GM12878 (cell line): ENCODE measurements around the gene PRAF2. TPM values are rescaled to one million over a fixed set of nuclear protein-coding genes. Genes with fewer than 3 reads are reported as not detected.

Source experiments
- ATAC-seq: fragments of 200-7000 bp; cut with Tn5 transposase; 3 replicates; pipeline ENCODE4 v1.9.1; 2020; ENCODE audit warnings: mild to moderate bottlenecking, moderate library complexity
- BruUV-seq: library from RNA; stranded (reverse); fragments of 400-500 nt; replicated peaks from 2 replicates; lab custom pipeline; 2021; lab: Mats Ljungman, UMichigan
- CTCF ChIA-PET: fragments of 300-600 bp; sonication (Branson Sonifier 250); formaldehyde crosslinking; extraction: SDS; loops from one replicate; lab custom pipeline; 2021; ENCODE audit warnings: inconsistent platforms; lab: Yijun Ruan, JAX
- POLR2A ChIA-PET: fragments of 350-600 bp; formaldehyde crosslinking; extraction: SDS; loops from one replicate; lab custom pipeline; 2021; ENCODE audit warnings: inconsistent platforms; lab: Charles Lee
- RAD21 ChIA-PET: fragments of 300-600 bp; sonication (Branson Sonifier 250); formaldehyde crosslinking; loops from one replicate; lab custom pipeline; 2023; ENCODE audit warnings: antibody characterized with exemption; ENCODE audit not compliant: unreplicated experiment; lab: Charles Lee
- SMC1A ChIA-PET: fragments of 300-600 bp; sonication (Branson Sonifier 250); formaldehyde crosslinking; loops from one replicate; lab custom pipeline; 2023; ENCODE audit not compliant: unreplicated experiment, uncharacterized antibody; lab: Charles Lee
- DNase-seq: peaks from one replicate; pipeline ENCODE4 v3.0.0-alpha.2; 2011; ENCODE audit warnings: low read depth, low spot score
- FAIRE-seq: peaks from 3 replicates; lab custom pipeline; 2011; peaks lifted over from hg19 to GRCh38; lab: Jason Lieb, UNC
- H2AFZ ChIP-seq: 2 replicates; pipeline ENCODE4 v1.6.0; 2011; ENCODE audit warnings: low read depth, low read length, control low read depth; ENCODE audit not compliant: control insufficient read depth
- H3K27ac ChIP-seq: 2 replicates; pipeline ENCODE4 v1.5.1; 2011; ENCODE audit warnings: control low read depth; ENCODE audit not compliant: control insufficient read depth, insufficient read depth
- H3K27me3 ChIP-seq, 2 experiments: replicated peaks in 1 of 2; 2 replicates each; pipeline versions ENCODE4 v1.6.0 to v1.6.1; 2011; ENCODE audit warnings: low read length in 1 of 2; ENCODE audit not compliant: control insufficient read depth in 2 of 2, insufficient read depth in 2 of 2
- H3K36me3 ChIP-seq, 2 experiments: 2 replicates each; pipeline ENCODE4 v1.5.1; 2011; ENCODE audit warnings: low read length in 1 of 2; ENCODE audit not compliant: control insufficient read depth in 2 of 2, insufficient read depth in 2 of 2
- H3K4me1 ChIP-seq: 2 replicates; pipeline ENCODE4 v1.6.1; 2011; ENCODE audit warnings: mild to moderate bottlenecking, low read length, moderate library complexity, mixed read lengths; ENCODE audit not compliant: control insufficient read depth, insufficient read depth
- H3K4me2 ChIP-seq: 2 replicates; pipeline ENCODE4 v1.6.0; 2011; ENCODE audit warnings: control low read depth; ENCODE audit not compliant: control insufficient read depth, insufficient read depth
- H3K4me3 ChIP-seq: fragments of 200-600 bp; sonication (generic); 2 replicates; pipeline ENCODE4 v1.5.1; 2016
- H3K79me2 ChIP-seq: 2 replicates; pipeline ENCODE4 v1.6.0; 2011; ENCODE audit warnings: low read length; ENCODE audit not compliant: control insufficient read depth, insufficient read depth
- H3K9ac ChIP-seq: 2 replicates; pipeline ENCODE4 v1.8.0; 2011; ENCODE audit warnings: low read length, control low read depth, mixed read lengths; ENCODE audit not compliant: control insufficient read depth, insufficient read depth
- H3K9me3 ChIP-seq: replicated peaks from 3 replicates; pipeline ENCODE4 v1.5.1; 2011; ENCODE audit warnings: mild to moderate bottlenecking, low read length; ENCODE audit not compliant: control insufficient read depth, insufficient read depth
- H4K20me1 ChIP-seq: 2 replicates; pipeline ENCODE4 v1.6.0; 2011; ENCODE audit not compliant: control insufficient read depth, insufficient read depth
- BACH1 ChIP-seq: fragments of 450-650 bp; IDR thresholded peaks from 2 replicates; pipeline ENCODE4 v1.6.1; 2017; ENCODE audit warnings: mild to moderate bottlenecking, borderline replicate concordance
- CEBPB ChIP-seq, 2 experiments: fragments of 150-350 bp in 1 of 2; IDR thresholded peaks; 2 replicates each; pipeline ENCODE4 v1.6.1; 2012 to 2014; ENCODE audit warnings: low read depth in 2 of 2, low read length in 2 of 2, borderline replicate concordance in 1 of 2, inconsistent platforms in 1 of 2
- GABPA ChIP-seq: IDR thresholded peaks from 2 replicates; pipeline ENCODE4 v1.6.1; 2014; ENCODE audit warnings: antibody characterized with exemption, low read depth, mild to moderate bottlenecking, inconsistent platforms
- POLR2A ChIP-seq: IDR thresholded peaks from 2 replicates; pipeline ENCODE4 v1.6.1; 2011; ENCODE audit warnings: low read depth, mild to moderate bottlenecking, low read length
- WGBS: methylation state at CpG from one replicate; pipeline ENCODE4 v1.1.6; 2016; ENCODE audit warnings: low lambda C conversion rate; ENCODE audit not compliant: insufficient replicate concordance, insufficient coverage; ENCODE audit errors: missing lambda C conversion rate; 5-methylcytosine and 5-hydroxymethylcytosine counted together
- in situ Hi-C: fragments of 300-500 bp; cut with MboI; formaldehyde crosslinking; loops from 9 replicates; pipeline ENCODE4 v1.14.3; 2018; ENCODE audit warnings: mixed read lengths
- intact Hi-C: fragments of 100-400 bp; cut with micrococcal nuclease; formaldehyde crosslinking; loops from one replicate; pipeline ENCODE4 v1.14.2; 2022; ENCODE audit not compliant: unreplicated experiment
- polyA plus RNA-seq, 11 experiments: library from polyadenylated mRNA; depleted of rRNA in 4 of 11; unstranded in 6 of 11; stranded (reverse) in 5 of 11; fragments of >200 nt; fragmentation: Nextera tagmentation in 4 of 11; fragmentation: Illumina TruSeq in 1 of 11; extraction: Ambion mirVana in 4 of 11; extraction: Trizol in 1 of 11; gene quantifications; 1 replicate in 1 of 11; 2 replicates in 10 of 11; pipeline versions ENCODE4 v1.2.1 to v1.2.3, GENCODE V29; 2011 to 2016; ENCODE audit warnings: inconsistent platforms in 2 of 11, missing spikeins in 2 of 11, low read depth in 1 of 11
- total RNA-seq, 4 experiments: library from RNA; depleted of rRNA in 3 of 4; stranded (reverse); fragments of >200 nt in 3 of 4; fragmentation: Illumina TruSeq in 1 of 4; extraction: Trizol in 1 of 4; gene quantifications; 2 replicates each; pipeline versions ENCODE4 v1.2.1 to v1.2.3, GENCODE V29; 2013 to 2021
- TF ChIP-seq, protein P1 (sequence below): IDR thresholded peaks from 2 replicates; pipeline ENCODE4 v1.6.1; 2011; ENCODE audit warnings: borderline replicate concordance, low read depth, mild to moderate bottlenecking, moderate library complexity, low read length; ENCODE audit not compliant: insufficient read depth, poor library complexity, severe bottlenecking

The PRAF2 gene
- total and polyA plus RNA-seq, 10 of the 15 experiments (the other 5 are each of a cell fraction or from before 2014, with no cell fraction given) = 0.80 to 16.7 (median 7.0) TPM

GRCh38 chrX:49069038-49069437, 4.8 kb downstream of the PRAF2 start:
- ChIA-PET RAD21 (no interaction called here), POLR2A (no interaction called here), SMC1A (no interaction called here), CTCF (no interaction called here)
- H3K27me3 ChIP-seq = no peaks in the 10 kb centered on the region
- no peak overlapping the region for H3K4me3 ChIP-seq
- H3K9me3 ChIP-seq = peaks cover 2% of the 10 kb centered on the region; the same call in 1 of the 3 replicates
- intact Hi-C loops = no loop called here
- H3K4me2 ChIP-seq = no peak overlapping the region
- FAIRE-seq (no peak), ATAC-seq (no peak), DNase-seq (no peak)
- TF ChIP-seq, protein P1, sequence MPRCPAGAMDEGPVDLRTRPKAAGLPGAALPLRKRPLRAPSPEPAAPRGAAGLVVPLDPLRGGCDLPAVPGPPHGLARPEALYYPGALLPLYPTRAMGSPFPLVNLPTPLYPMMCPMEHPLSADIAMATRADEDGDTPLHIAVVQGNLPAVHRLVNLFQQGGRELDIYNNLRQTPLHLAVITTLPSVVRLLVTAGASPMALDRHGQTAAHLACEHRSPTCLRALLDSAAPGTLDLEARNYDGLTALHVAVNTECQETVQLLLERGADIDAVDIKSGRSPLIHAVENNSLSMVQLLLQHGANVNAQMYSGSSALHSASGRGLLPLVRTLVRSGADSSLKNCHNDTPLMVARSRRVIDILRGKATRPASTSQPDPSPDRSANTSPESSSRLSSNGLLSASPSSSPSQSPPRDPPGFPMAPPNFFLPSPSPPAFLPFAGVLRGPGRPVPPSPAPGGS = no peak
- TF ChIP-seq BACH1 (no peak), CEBPB (IDR thresholded peaks at IDR 0.05; ENCODE audit: borderline replicate concordance in 1 of 2, low read depth in 2 of 2, low read length in 2 of 2) (no peak), GABPA (no peak), POLR2A (0 out of 2 replicates have a peak, but pooled peaks have one; percentile 14)
- BruUV-seq = no TSS peak
- no peaks in the 10 kb centered on the region for H3K79me2 ChIP-seq
- no peak overlapping the region for H3K27ac ChIP-seq
- in situ Hi-C loops = no loop called here
- no peak overlapping the region for H2AFZ ChIP-seq
- H4K20me1 ChIP-seq = no peaks in the 10 kb centered on the region
- H3K4me1 ChIP-seq = no peaks in the 10 kb centered on the region
- 75% methylated on average over 7 of the region's 11 CpGs for WGBS
- no peak overlapping the region for H3K9ac ChIP-seq
- no peaks in the 10 kb centered on the region for H3K36me3 ChIP-seq
